SK-N-SH (cell line): ENCODE data around the gene LMNTD2. TPM values are rescaled to one million over a fixed set of nuclear protein-coding genes. Genes with fewer than 3 reads are reported as not detected.

Experiments used
- CTCF ChIA-PET: fragments of 300-600, 350-600 bp; formaldehyde crosslinking; extraction: SDS; loops from one replicate; lab custom pipeline; 2021; lab: Yijun Ruan, JAX
- POLR2A ChIA-PET: fragments of 350-600 bp; sonication (Branson Sonifier 250); formaldehyde crosslinking; extraction: SDS; loops from one replicate; lab custom pipeline; 2020; ENCODE audit warnings: antibody characterized with exemption, inconsistent platforms; lab: Yijun Ruan, JAX
- DNase-seq: peaks from one replicate; pipeline ENCODE4 v3.0.0; 2012
- H2AFZ ChIP-seq: fragments of 200-600 bp; sonication (generic); 2 replicates; pipeline ENCODE4 v1.8.1; 2016; ENCODE audit warnings: antibody characterized with exemption, mild to moderate bottlenecking, low read depth
- H3F3A ChIP-seq: fragments of 200-600 bp; sonication (generic); replicated peaks from 2 replicates; pipeline ENCODE3; 2016; ENCODE audit warnings: antibody characterized with exemption, mild to moderate bottlenecking; ENCODE audit not compliant: insufficient read depth
- H3K27ac ChIP-seq, 2 experiments: fragments of 200-500 bp in 1 of 2; fragments of 200-600 bp in 1 of 2; sonication (Bioruptor generic) in 1 of 2; sonication (generic), shearing (Covaris generic) in 1 of 2; 2 replicates each; pipeline versions ENCODE4 v1.5.1 to v1.6.1; 2014 to 2016; ENCODE audit warnings: low read depth in 2 of 2, inconsistent platforms in 1 of 2, low read length in 1 of 2, mild to moderate bottlenecking in 1 of 2, mixed read lengths in 1 of 2
- H3K27me3 ChIP-seq: fragments of 200-600 bp; sonication (generic), shearing (Covaris generic); 2 replicates; pipeline ENCODE4 v1.6.1; 2016; ENCODE audit warnings: mixed run types; ENCODE audit not compliant: insufficient read depth
- H3K36me3 ChIP-seq, 2 experiments: fragments of 200-500 bp in 1 of 2; fragments of 200-600 bp in 1 of 2; sonication (Bioruptor generic) in 1 of 2; sonication (generic) in 1 of 2; replicated peaks in 1 of 2; 2 replicates each; pipeline versions ENCODE3 to v1.5.1; 2014 to 2016; ENCODE audit warnings: low read length in 1 of 2, mild to moderate bottlenecking in 1 of 2; ENCODE audit not compliant: insufficient read depth in 2 of 2, control insufficient read depth in 1 of 2
- H3K4me1 ChIP-seq, 2 experiments: fragments of 200-500 bp in 1 of 2; fragments of 200-600 bp in 1 of 2; sonication (Bioruptor generic) in 1 of 2; sonication (generic), shearing (Covaris generic) in 1 of 2; 2 replicates each; pipeline versions ENCODE4 v1.5.1 to v1.6.1; 2014 to 2016; ENCODE audit warnings: low read depth in 1 of 2, low read length in 1 of 2, mixed run types in 1 of 2; ENCODE audit not compliant: insufficient read depth in 2 of 2, control insufficient read depth in 1 of 2
- H3K4me2 ChIP-seq: fragments of 200-600 bp; sonication (generic), shearing (Covaris generic); 2 replicates; pipeline ENCODE4 v1.6.1; 2017; ENCODE audit warnings: mixed run types
- H3K4me3 ChIP-seq, 2 experiments: fragments of 200-500 bp in 1 of 2; fragments of 200-600 bp in 1 of 2; sonication (Bioruptor generic) in 1 of 2; sonication (generic), shearing (Covaris generic) in 1 of 2; 2 replicates each; pipeline versions ENCODE4 v1.5.1 to v1.8.1; 2014 to 2016; ENCODE audit warnings: low read depth in 2 of 2, inconsistent platforms in 1 of 2, low read length in 1 of 2, mild to moderate bottlenecking in 1 of 2, mixed read lengths in 1 of 2, moderate library complexity in 1 of 2
- H3K79me2 ChIP-seq: fragments of 200-600 bp; sonication (generic); 2 replicates; pipeline ENCODE4 v1.8.1; 2017; ENCODE audit warnings: mild to moderate bottlenecking; ENCODE audit not compliant: insufficient read depth
- H3K9ac ChIP-seq: fragments of 200-600 bp; sonication (generic); 2 replicates; pipeline ENCODE4 v1.6.1; 2017; ENCODE audit warnings: mixed run types
- H3K9me2 ChIP-seq: fragments of 200-600 bp; sonication (generic); 2 replicates; pipeline ENCODE4 v1.6.1; 2017; ENCODE audit warnings: mixed run types
- H3K9me3 ChIP-seq: fragments of 200-600 bp; sonication (generic); 2 replicates; pipeline ENCODE4 v1.6.1; 2017; ENCODE audit warnings: mixed run types, mild to moderate bottlenecking, moderate library complexity
- H4K20me1 ChIP-seq: fragments of 200-600 bp; sonication (generic); 2 replicates; pipeline ENCODE4 v1.6.1; 2017; ENCODE audit warnings: mild to moderate bottlenecking, mixed run types; ENCODE audit not compliant: insufficient read depth
- CHD2 ChIP-seq: fragments of 150-350 bp; IDR thresholded peaks from 2 replicates; pipeline ENCODE4 v1.6.1; 2018; ENCODE audit warnings: low read length; ENCODE audit not compliant: partially characterized antibody
- CTCF ChIP-seq: fragments of 200-600 bp; sonication (generic); IDR thresholded peaks from 2 replicates; pipeline ENCODE4 v1.6.1; 2017; ENCODE audit warnings: antibody characterized with exemption, mild to moderate bottlenecking, moderate library complexity
- FOXM1 ChIP-seq: IDR thresholded peaks from 2 replicates; pipeline ENCODE4 v1.4.0; 2012; ENCODE audit warnings: low read depth, mild to moderate bottlenecking
- GABPA ChIP-seq: IDR thresholded peaks from 2 replicates; pipeline ENCODE4 v1.4.0; 2012; ENCODE audit warnings: low read depth, mild to moderate bottlenecking
- GATA2 ChIP-seq: sonication (generic); formaldehyde crosslinking; IDR thresholded peaks from 2 replicates; pipeline ENCODE4 v1.5.0; 2020; ENCODE audit warnings: mild to moderate bottlenecking, missing genetic modification reagents
- IRF3 ChIP-seq: fragments of 150-350 bp; IDR thresholded peaks from 2 replicates; pipeline ENCODE4 v1.6.1; 2016; ENCODE audit warnings: mild to moderate bottlenecking, low read depth, low read length
- MEF2A ChIP-seq: IDR thresholded peaks from 2 replicates; pipeline ENCODE4 v1.4.0; 2012; ENCODE audit warnings: low read depth, borderline replicate concordance
- NRF1 ChIP-seq: IDR thresholded peaks from 2 replicates; pipeline ENCODE4 v1.6.1; 2012; ENCODE audit warnings: low read depth, mild to moderate bottlenecking, low read length
- PBX3 ChIP-seq: IDR thresholded peaks from 2 replicates; pipeline ENCODE4; 2012
- RCOR1 ChIP-seq: fragments of 150-350 bp; IDR thresholded peaks from 2 replicates; pipeline ENCODE4 v1.6.1; 2017; ENCODE audit warnings: antibody characterized with exemption, low read length
- REST ChIP-seq: IDR thresholded peaks from 2 replicates; pipeline ENCODE4 v1.6.1; 2012; ENCODE audit warnings: mild to moderate bottlenecking, low read depth, low read length, moderate library complexity
- RFX5 ChIP-seq: IDR thresholded peaks from 2 replicates; pipeline ENCODE4 v1.6.1; 2012; ENCODE audit warnings: mild to moderate bottlenecking, improper control_type of control experiment, low read length
- SIN3A ChIP-seq: IDR thresholded peaks from 2 replicates; pipeline ENCODE4 v1.6.1; 2012; ENCODE audit warnings: low read depth, mild to moderate bottlenecking, low read length, moderate library complexity, borderline replicate concordance
- TEAD4 ChIP-seq: IDR thresholded peaks from 2 replicates; pipeline ENCODE4 v1.4.0; 2012; ENCODE audit warnings: mild to moderate bottlenecking, borderline replicate concordance; ENCODE audit not compliant: insufficient read depth
- USF1 ChIP-seq: IDR thresholded peaks from 2 replicates; pipeline ENCODE4 v1.4.0; 2012; ENCODE audit warnings: low read depth, borderline replicate concordance
- USF2 ChIP-seq: fragments of 150-350 bp; IDR thresholded peaks from 2 replicates; pipeline ENCODE4 v1.6.1; 2017; ENCODE audit warnings: antibody characterized with exemption, low read length, low read depth, borderline replicate concordance
- WGBS: methylation state at CpG from one replicate; pipeline ENCODE4 v1.1.6; 2017; ENCODE audit warnings: low lambda C conversion rate; 5-methylcytosine and 5-hydroxymethylcytosine counted together
- polyA plus RNA-seq, 3 experiments: library from polyadenylated mRNA; depleted of rRNA; stranded (reverse); fragments of >200 nt; gene quantifications; 2 replicates each; pipeline ENCODE4 v1.2.3, GENCODE V29; 2012

LMNTD2 gene
- polyA plus RNA-seq, 1 of the 3 experiments (the other 2 are of a cell fraction) = 2.4 TPM

- H3K79me2 ChIP-seq = no peaks in the 10 kb centered on the region
- no peaks in the 10 kb centered on the region; a peak in 1 of 4 replicates for H3K4me1 ChIP-seq
- no peak overlapping the region for H2AFZ ChIP-seq
- no peak for DNase-seq
- no peak for TF ChIP-seq NRF1
- TF ChIP-seq USF2 = no peak
- no peak for TF ChIP-seq FOXM1
- no peak for TF ChIP-seq SIN3A
- no peak for TF ChIP-seq PBX3
- no peak for TF ChIP-seq RCOR1
- TF ChIP-seq IRF3 = no peak
- TF ChIP-seq TEAD4 = no peak
- TF ChIP-seq CTCF = no peak
- TF ChIP-seq GATA2 = no peak
- no peak for TF ChIP-seq CHD2
- TF ChIP-seq RFX5 = no peak
- TF ChIP-seq USF1 = no peak
- TF ChIP-seq MEF2A = no peak
- TF ChIP-seq GABPA = no peak
- TF ChIP-seq REST = no peak
- no peak overlapping the region for H3K27ac ChIP-seq
- no peaks in the 10 kb centered on the region for H3K27me3 ChIP-seq
- H3K4me3 ChIP-seq = no peak overlapping the region
- H3K9ac ChIP-seq = no peak overlapping the region
- H4K20me1 ChIP-seq = no peaks in the 10 kb centered on the region
- H3F3A ChIP-seq = peaks cover 4% of the 10 kb centered on the region
- CTCF ChIA-PET = interaction anchor here (0.6 to 1.0 kb wide), 2 partner anchors 12 to 26 kb away, joined by 3 to 4 read pairs; no protein-coding TSS in a partner anchor
- peaks cover 0 to 8% of the 10 kb centered on the region in 2 experiments for H3K36me3 ChIP-seq
- H3K4me2 ChIP-seq = no peak overlapping the region
- H3K9me3 ChIP-seq = peaks cover 2% of the 10 kb centered on the region; the same call in 1 of the 2 replicates
- no peaks in the 10 kb centered on the region for H3K9me2 ChIP-seq
- POLR2A ChIA-PET = no interaction called here
- 86% methylated on average over 10 of the region's 10 CpGs for WGBS
Observed at GRCh38 chr11:521177-521688, 39.3 kb downstream of the LMNTD2 start.
